HG02943 (cell line): ENCODE data around the gene LAMA3.

Experiments
- ATAC-seq: cut with Tn5 transposase; IDR thresholded peaks from one replicate; pipeline ENCODE4 v1.9.1; 2021; ENCODE audit warnings: mild to moderate bottlenecking, low read depth, moderate library complexity; ENCODE audit not compliant: unreplicated experiment

Gene LAMA3

GRCh38 chr18:23887493-23887892 lies 198.2 kb downstream of the LAMA3 start:
- no peak for ATAC-seq

GRCh38 chr18:23888881-23889280 lies 199.6 kb downstream of the LAMA3 start:
- ATAC-seq = no peak

DNA sequence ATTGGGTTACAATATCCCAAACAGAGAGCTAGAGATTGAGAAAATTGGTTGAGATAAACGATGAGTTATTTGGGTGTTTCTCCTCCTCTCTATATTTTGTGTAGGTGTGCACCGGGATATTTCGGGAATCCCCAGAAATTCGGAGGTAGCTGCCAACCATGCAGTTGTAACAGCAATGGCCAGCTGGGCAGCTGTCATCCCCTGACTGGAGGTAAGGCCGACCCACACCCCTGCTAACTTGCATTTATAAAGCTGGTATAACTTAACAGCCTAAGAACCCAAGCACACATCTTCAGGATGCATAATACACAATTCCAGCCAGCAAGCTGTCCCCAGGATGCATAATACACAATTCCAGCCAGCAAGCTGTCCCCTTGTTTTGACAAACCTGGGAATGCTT lies 200.7 kb downstream of the LAMA3 start:
- no peak for ATAC-seq

DNA sequence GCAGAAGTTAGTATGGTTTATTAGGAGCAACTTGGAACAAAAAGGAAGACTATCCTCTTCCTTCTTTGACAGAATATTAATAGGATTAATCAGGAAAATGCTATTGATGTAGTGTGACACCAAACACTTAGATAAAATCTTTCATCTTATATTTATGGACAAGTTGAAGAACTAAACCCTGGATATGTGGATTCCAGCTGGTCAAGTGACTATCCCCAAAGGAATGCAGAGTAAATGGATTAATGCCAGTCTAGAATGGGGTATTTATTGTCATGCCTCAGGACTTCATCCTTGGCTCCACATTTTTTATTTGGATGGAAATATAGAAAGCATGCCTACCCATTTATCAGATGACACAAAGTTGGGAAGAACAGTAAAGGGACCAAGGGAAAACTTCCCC lies 201.3 kb downstream of the LAMA3 start:
- ATAC-seq = no peak

DNA sequence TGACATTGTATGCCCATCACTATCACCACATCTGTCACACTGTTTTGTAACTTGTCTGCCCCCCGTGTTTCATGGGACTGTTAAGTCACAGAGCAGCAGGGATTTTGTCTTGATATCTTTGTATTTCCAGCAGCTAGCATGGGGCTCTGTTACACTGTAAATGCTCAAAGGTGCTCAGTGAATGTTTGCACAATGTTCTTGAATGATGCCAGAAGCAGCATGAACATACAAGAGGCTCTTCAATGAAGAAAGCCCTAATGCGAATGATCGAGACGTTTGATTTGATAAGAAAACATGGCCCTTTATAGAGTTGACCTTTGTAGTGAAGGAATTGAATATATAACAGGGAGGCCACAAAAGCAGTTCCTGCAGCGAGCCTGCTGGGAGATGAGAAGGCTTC lies 204.4 kb downstream of the LAMA3 start:
- ATAC-seq = no peak

- no peak for ATAC-seq
Observed at GRCh38 chr18:23894661-23895175, 205.5 kb downstream of the LAMA3 start.

DNA sequence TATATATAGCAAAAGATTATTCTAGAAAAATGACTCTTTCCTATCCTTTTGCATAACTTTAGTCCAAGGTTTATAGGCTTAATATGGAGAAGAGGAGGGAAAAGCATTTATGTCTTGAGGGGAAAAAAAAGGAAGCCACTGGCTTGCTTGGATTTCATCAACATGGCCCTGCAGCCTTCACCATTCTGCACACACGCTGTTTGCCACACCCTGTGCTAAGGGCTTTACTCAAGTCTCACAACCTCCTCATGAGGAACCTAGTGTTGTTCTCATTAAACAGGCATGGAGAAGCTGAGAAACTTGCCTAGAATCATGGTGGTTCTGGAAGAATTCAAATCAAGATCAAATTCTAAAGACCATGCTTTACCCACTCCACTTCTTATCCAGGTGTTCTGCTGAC lies 208.0 kb downstream of the LAMA3 start:
- ATAC-seq = no peak

GRCh38 chr18:23897733-23898132 lies 208.5 kb downstream of the LAMA3 start:
- ATAC-seq = no peak

GRCh38 chr18:23900994-23901393 lies 211.7 kb downstream of the LAMA3 start:
- ATAC-seq = no peak

DNA sequence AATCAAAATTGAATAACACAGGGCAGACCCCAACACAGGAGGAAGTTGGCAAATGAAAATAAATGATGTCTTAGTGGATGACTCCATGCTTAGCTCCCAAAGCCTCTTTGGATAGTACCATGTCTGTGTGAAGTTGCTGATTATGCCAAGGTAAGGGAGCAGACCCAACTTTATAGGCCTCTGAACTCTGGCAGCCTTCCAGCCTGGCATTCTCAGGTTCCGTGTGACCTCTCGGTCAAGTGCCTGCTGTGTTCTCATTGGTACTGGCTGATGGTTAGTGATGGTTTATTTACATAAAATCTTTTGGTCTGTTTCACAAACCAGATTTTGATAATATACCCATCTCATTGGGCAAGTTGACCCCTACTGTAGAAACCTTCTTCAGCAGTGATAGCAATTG lies 213.1 kb downstream of the LAMA3 start:
- no peak for ATAC-seq

- ATAC-seq = no peak
Observed at GRCh38 chr18:23903971-23904370, 214.7 kb downstream of the LAMA3 start.

DNA sequence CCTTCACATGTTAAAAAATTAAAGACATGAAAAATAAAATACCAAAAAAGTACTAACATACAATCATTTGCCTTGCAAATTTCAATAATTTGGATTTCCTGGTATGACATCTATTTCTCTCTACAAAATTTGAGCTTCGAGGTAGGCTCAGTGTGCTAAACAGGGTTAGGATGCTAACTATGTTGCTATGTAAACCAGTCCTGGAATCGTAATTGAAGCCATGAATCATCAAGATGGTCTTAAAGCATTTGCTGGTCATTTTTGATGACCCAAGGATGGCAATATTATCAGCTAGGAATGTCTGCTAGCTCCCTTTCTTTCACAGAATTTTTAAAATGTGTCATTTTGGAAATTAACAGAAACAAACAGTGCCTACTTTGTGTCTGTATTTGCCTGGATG lies 217.4 kb downstream of the LAMA3 start:
- ATAC-seq = no peak

DNA sequence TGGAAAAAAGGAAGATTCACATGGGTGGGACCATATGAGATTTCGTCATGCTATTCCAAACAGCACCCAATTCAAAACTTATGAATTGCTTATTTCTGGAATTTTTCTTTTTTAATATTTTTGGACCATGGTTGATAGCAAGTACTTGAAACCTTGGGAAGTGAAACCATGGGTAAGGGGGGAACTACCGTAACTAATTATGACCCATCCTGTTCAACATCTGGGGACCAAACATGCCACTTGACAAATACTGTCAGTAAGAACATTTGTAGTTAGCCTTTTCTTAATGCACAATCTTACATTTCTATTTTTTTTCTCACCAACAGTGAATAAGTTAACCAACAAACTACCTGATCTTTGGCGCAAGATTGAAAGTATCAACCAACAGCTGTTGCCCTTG lies 219.6 kb downstream of the LAMA3 start:
- ATAC-seq = no peak

- ATAC-seq = no peak
Observed at GRCh38 chr18:23910032-23910431, 220.8 kb downstream of the LAMA3 start.

GRCh38 chr18:23912356-23912755 lies 223.1 kb downstream of the LAMA3 start:
- no peak for ATAC-seq

- no peak for ATAC-seq
Observed at GRCh38 chr18:23916338-23916737, 227.1 kb downstream of the LAMA3 start.

DNA sequence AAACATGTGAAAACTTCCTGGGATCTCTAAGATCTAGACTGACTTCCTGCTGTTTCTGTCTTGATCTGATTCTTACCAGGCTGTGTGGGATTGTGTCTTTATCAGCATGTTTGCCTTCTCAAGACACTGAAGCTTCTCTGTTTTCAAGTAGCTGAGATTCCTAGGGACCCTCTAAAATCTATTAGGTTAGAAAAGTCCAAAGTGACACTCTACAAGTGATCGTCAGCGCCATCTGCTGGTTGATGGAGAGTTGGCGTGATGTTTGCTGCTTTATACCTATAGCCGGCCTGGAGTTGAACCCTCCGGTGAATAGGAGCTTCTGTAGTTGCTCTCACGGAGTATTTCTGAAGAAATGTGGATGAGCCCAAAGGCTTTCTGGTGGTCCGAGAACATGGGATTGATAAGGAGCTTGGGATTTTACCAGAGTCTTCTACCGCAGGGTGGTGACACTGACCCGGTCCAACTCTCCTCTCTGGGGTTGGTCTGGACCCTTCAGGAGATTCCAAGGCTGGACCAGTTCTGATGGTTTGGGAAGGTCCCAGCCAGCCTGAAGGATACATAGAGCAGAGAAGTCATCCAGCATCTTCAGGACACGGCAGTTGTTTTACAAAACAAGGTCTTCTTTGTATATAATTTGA lies 229.3 kb downstream of the LAMA3 start:
- ATAC-seq = no peak

DNA sequence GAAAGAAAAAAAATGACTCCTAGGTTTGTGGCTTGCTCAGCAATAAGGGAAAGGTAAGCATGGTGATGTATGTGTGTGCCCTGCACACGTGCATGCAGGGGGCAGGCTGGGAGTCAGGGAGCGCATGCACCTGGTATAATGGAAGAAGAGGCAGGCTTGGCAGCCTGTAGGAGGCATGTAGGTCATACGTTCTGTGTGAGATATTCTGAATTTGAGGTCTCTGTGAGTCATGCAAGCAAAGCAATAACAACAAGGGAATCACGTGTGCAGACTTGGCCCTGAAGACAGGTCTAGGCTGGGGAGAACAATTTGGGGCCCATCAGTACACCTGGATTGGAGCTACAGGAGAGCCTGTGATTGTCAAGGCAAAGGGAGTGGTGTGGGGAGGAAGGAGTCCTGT lies 230.8 kb downstream of the LAMA3 start:
- ATAC-seq = no peak

DNA sequence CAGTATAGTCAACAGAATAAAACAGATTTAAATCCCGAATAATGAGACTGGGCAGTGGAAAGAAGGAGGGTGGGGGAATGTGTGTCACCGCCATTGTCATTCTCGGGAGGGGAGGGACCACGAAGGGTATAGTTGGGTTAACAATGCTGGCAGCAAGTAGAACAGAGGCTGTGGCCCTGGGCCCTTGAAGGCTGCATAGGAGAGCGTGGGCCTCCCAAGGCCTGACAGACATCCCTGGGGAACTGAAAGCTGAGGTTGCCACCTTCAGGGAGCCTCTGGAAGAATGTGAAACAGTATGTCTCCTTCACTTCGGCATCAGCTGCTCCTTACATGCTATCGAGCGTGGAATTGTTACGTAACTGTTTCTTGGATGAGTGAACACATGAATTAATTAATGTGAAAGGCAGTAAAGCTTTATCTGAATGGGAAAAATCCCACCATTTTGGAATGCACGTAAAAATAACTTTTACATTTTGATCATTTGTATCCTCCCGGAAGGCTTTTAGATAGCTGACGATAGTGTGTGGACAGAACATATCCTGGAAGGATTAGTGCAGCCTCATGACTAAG lies 232.5 kb downstream of the LAMA3 start:
- no peak for ATAC-seq

DNA sequence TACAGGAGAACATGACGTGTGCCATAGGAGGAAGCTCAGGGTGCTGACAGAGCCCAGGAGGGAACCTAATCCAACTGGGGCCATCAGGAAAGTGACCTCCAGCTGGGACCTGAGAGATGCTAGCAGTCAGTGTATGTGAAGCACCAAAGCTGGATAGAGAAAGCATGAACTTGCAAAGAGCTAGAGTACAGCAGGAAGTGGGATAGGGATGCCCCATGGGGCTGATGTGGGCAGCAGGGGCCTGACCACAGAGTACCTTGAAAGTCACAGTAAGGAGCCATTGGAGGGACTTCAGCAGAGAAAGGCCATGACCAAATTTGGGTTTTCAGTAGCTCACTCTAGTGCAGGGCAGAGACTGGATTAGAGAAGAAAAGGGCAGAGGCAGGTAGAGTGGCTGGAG lies 233.7 kb downstream of the LAMA3 start:
- no peak for ATAC-seq

- no peak for ATAC-seq
Observed at GRCh38 chr18:23924813-23925212, 235.6 kb downstream of the LAMA3 start.

- ATAC-seq = no peak
Observed at GRCh38 chr18:23926571-23926970, 237.3 kb downstream of the LAMA3 start.
